PC-3 (cell line): ENCODE results near the gene ROPN1L.

ENCODE experiments used
- CTCF ChIP-seq: fragments of 300-600 bp; sonication (generic); conservative IDR thresholded peaks from 2 replicates; pipeline ENCODE4 v1.5.1; 2017; ENCODE audit warnings: antibody characterized with exemption, low read depth, mild to moderate bottlenecking, low read length
- EZH2 ChIP-seq: fragments of 300-600 bp; sonication (generic); IDR thresholded peaks from one replicate; pipeline ENCODE4 v1.6.1; 2017; ENCODE audit warnings: antibody characterized with exemption, mild to moderate bottlenecking, low read length; ENCODE audit not compliant: unreplicated experiment

- TF ChIP-seq CTCF (no peak), EZH2 (no peak)
Measured at GRCh38 chr5:10488144-10488543, 46.5 kb downstream of the ROPN1L start.
